ENCODE data around the gene DHX30.

- TF ChIP-seq CTCF (IDR thresholded peaks at IDR 0.05; ENCODE audit: low read length) (no peak), EZH2 (IDR thresholded peaks at IDR 0.05; ENCODE audit: borderline replicate concordance, low read length) (no peak)
These were observed 52.0 kb downstream of the DHX30 start for GRCh38 chr3:47854720-47855455.
